ENCODE data around the gene SLC49A3. TPM values are rescaled to one million over a fixed set of nuclear protein-coding genes. Genes with fewer than 3 reads are reported as not detected.

Gene SLC49A3
- total and polyA plus RNA-seq, 2 experiments from 2014 or later: 1.3 to 3.7 TPM

DNA sequence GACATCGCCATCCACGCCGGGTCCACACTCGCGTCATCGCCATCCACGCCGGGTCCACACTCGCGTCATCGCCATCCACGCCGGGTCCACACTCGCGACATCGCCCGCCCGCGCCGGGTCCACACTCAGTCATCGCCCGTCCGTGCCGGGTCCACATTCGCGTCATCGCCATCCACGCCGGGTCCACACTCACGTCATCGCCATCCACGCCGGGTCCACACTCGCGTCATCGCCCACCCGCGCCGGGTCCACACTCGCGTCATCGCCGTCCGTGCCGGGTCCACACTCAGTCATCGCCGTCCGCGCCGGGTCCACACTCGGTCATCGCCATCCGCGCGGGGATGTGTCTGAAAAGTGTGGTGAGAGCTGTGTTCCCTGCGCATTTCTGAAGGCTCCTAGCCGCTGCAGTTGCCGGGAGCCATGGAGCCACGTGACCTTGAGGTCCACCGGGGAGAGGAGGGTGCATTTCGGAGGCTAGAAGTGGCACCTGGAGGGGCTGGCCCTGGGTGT is 34.0 kb upstream of the SLC49A3 start (continued):
- TF ChIP-seq POLR2AphosphoS5 (IDR thresholded peaks at IDR 0.05; ENCODE audit: low read depth) (no peak), CREB1 (CRISPR knock-in tag; IDR thresholded peaks at IDR 0.05; ENCODE audit: low read depth) (no peak), ZNF114 (CRISPR knock-in tag; IDR thresholded peaks at IDR 0.05) (no peak), EZH2 (IDR thresholded peaks at IDR 0.05; ENCODE audit: low read depth, unreplicated experiment) (no peak), ZNF331 (CRISPR knock-in tag; IDR thresholded peaks at IDR 0.05; ENCODE audit: low read depth) (no peak), JUNB (IDR thresholded peaks at IDR 0.05; ENCODE audit: unreplicated experiment) (no peak)
- TF ChIP-seq, protein P1, sequence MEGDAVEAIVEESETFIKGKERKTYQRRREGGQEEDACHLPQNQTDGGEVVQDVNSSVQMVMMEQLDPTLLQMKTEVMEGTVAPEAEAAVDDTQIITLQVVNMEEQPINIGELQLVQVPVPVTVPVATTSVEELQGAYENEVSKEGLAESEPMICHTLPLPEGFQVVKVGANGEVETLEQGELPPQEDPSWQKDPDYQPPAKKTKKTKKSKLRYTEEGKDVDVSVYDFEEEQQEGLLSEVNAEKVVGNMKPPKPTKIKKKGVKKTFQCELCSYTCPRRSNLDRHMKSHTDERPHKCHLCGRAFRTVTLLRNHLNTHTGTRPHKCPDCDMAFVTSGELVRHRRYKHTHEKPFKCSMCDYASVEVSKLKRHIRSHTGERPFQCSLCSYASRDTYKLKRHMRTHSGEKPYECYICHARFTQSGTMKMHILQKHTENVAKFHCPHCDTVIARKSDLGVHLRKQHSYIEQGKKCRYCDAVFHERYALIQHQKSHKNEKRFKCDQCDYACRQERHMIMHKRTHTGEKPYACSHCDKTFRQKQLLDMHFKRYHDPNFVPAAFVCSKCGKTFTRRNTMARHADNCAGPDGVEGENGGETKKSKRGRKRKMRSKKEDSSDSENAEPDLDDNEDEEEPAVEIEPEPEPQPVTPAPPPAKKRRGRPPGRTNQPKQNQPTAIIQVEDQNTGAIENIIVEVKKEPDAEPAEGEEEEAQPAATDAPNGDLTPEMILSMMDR (conservative IDR thresholded peaks at IDR 0.05; ENCODE audit: low read depth in 2 of 2): no peak
- TF ChIP-seq, protein P2, sequence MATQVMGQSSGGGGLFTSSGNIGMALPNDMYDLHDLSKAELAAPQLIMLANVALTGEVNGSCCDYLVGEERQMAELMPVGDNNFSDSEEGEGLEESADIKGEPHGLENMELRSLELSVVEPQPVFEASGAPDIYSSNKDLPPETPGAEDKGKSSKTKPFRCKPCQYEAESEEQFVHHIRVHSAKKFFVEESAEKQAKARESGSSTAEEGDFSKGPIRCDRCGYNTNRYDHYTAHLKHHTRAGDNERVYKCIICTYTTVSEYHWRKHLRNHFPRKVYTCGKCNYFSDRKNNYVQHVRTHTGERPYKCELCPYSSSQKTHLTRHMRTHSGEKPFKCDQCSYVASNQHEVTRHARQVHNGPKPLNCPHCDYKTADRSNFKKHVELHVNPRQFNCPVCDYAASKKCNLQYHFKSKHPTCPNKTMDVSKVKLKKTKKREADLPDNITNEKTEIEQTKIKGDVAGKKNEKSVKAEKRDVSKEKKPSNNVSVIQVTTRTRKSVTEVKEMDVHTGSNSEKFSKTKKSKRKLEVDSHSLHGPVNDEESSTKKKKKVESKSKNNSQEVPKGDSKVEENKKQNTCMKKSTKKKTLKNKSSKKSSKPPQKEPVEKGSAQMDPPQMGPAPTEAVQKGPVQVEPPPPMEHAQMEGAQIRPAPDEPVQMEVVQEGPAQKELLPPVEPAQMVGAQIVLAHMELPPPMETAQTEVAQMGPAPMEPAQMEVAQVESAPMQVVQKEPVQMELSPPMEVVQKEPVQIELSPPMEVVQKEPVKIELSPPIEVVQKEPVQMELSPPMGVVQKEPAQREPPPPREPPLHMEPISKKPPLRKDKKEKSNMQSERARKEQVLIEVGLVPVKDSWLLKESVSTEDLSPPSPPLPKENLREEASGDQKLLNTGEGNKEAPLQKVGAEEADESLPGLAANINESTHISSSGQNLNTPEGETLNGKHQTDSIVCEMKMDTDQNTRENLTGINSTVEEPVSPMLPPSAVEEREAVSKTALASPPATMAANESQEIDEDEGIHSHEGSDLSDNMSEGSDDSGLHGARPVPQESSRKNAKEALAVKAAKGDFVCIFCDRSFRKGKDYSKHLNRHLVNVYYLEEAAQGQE (IDR thresholded peaks at IDR 0.05; ENCODE audit: unreplicated experiment): no peak
- TF ChIP-seq, protein P3, sequence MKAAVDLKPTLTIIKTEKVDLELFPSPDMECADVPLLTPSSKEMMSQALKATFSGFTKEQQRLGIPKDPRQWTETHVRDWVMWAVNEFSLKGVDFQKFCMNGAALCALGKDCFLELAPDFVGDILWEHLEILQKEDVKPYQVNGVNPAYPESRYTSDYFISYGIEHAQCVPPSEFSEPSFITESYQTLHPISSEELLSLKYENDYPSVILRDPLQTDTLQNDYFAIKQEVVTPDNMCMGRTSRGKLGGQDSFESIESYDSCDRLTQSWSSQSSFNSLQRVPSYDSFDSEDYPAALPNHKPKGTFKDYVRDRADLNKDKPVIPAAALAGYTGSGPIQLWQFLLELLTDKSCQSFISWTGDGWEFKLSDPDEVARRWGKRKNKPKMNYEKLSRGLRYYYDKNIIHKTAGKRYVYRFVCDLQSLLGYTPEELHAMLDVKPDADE (IDR thresholded peaks at IDR 0.05): no peak

DNA sequence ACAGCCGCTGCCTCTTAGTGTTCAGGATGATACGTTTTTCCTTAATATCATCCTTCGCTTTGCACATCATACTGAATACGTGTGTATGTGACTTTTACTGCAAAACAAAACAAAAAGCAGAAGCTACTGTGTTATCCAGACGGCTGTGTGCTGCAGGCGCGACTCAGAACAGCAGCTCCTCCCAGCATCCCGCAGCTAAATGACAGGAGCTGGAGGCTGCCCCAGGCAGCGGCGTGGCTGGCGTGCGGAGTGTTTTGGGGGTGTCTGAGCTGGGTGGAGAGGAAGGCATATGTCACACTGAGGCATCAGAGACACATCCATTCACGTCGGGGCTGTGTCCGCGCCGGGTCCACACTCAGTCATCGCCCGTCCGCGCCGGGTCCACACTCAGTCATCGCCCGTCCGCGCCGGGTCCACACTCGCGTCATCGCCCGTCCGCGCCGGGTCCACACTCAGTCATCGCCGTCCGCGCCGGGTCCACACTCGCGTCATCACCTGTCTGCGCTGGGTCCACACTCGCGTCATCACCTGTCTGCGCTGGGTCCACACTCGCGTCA is 33.3 kb upstream of the SLC49A3 start:
- H3K9me2 ChIP-seq (ENCODE audit: insufficient read depth): no peaks in the 10 kb centered on the region
- H3K27me3 ChIP-seq (ENCODE audit: insufficient read depth): no peaks in the 10 kb centered on the region
- H3K4me3 ChIP-seq: no peak overlapping the region
- H3K36me3 ChIP-seq (ENCODE audit: insufficient read depth): no peaks in the 10 kb centered on the region
- H3K27ac ChIP-seq (ENCODE audit: low read depth): no peak overlapping the region
- Mint-ChIP-seq H3K4me1 (peaks cover 2% of the 10 kb centered on the region; the same call in 1 of the 3 replicates), H3K4me3 (no peak overlapping the region), H3K36me3 (ENCODE audit: low read depth) (peaks cover 33% of the 10 kb centered on the region), H3K27me3 (ENCODE audit: insufficient read depth, low read depth, poor library complexity) (peaks cover 17% of the 10 kb centered on the region), H3K9me3 (no peaks in the 10 kb centered on the region; the same call in 2 of the 3 replicates), H3K27ac (no peak overlapping the region)
- H4K20me1 ChIP-seq (replicated peaks; ENCODE audit: insufficient read depth): peaks cover 28% of the 10 kb centered on the region
- no peak overlapping the region for H3K4me2 ChIP-seq
- no peak overlapping the region for H2AFZ ChIP-seq
- no peak for DNase-seq (ENCODE audit: low spot score)
- no peaks in the 10 kb centered on the region for H3F3A ChIP-seq (replicated peaks; ENCODE audit: low read depth)
- no peaks in the 10 kb centered on the region for H3K4me1 ChIP-seq (ENCODE audit: insufficient read depth)
- peaks cover 79% of the 10 kb centered on the region for H3K79me2 ChIP-seq (replicated peaks; ENCODE audit: insufficient read depth)
- TF ChIP-seq, protein P3 (IDR thresholded peaks at IDR 0.05): no peak
- no peak for ATAC-seq
